GM18951 (cell line): ENCODE measurements around the gene DEDD.

Experiments
- POLR2A ChIP-seq: IDR thresholded peaks from 4 replicates; pipeline ENCODE4 v1.6.1; 2011; ENCODE audit warnings: mild to moderate bottlenecking; ENCODE audit not compliant: insufficient read length, insufficient read depth; ENCODE audit errors: extremely low read depth
- in situ Hi-C: fragments of 300-500 bp; cut with MboI; formaldehyde crosslinking; loops from one replicate; pipeline ENCODE4 v1.12.0; 2022; ENCODE audit warnings: low sequenced_read_pairs, mixed read lengths, inconsistent platforms; ENCODE audit not compliant: unreplicated experiment

DEDD gene

GRCh38 chr1:161159087-161159912 is 26.8 kb upstream of the DEDD start, which contains the start of gene USP21:
TSS of gene USP21 (plus strand) at chr1:161159500. CDS start at chr1:161160641, 1,141 bp downstream.
- peak; percentile 82 for TF ChIP-seq POLR2A
- in situ Hi-C loops = no loop called here

GRCh38 chr1:161158316-161159010 is 26.0 kb upstream of the DEDD start:
- in situ Hi-C loops = no loop called here
- no peak for TF ChIP-seq POLR2A

GRCh38 chr1:161157867-161158266 is 25.4 kb upstream of the DEDD start:
- no peak for TF ChIP-seq POLR2A
- in situ Hi-C loops = no loop called here

- in situ Hi-C loops = no loop called here
- TF ChIP-seq POLR2A = peak; percentile 79
Measured at GRCh38 chr1:161153682-161154337, 21.3 kb upstream of the DEDD start, which contains the start of gene UFC1. TSS of gene UFC1 (plus strand) at chr1:161153978. CDS start at chr1:161153998, 20 bp downstream.

DNA sequence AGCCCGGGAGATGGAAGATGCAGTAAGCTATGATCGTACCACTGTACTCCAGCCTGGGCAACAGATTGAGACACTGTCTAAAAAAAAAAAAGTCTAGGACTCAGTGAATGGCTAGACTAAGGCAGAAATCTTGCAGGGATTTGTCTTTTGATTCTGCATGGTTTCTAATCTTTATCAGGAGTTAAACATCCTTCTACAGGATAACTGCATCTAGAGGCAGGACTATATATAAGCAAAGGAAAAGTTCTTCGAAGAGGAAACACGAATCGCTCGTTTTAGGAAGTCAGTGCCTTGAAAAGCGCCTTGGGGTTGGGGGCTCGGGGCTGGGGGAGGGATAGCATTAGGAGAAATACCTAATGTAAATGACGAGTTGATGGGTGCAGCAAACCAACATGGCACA is 20.7 kb upstream of the DEDD start:
- no peak for TF ChIP-seq POLR2A
- in situ Hi-C loops = no loop called here

- in situ Hi-C loops = no loop called here
- no peak for TF ChIP-seq POLR2A
Measured at GRCh38 chr1:161145832-161146231, 13.4 kb upstream of the DEDD start.

GRCh38 chr1:161140755-161141400 is 8.4 kb upstream of the DEDD start:
- in situ Hi-C loops = no loop called here
- TF ChIP-seq POLR2A = no peak

GRCh38 chr1:161139766-161140165 is 7.3 kb upstream of the DEDD start:
- no peak for TF ChIP-seq POLR2A
- in situ Hi-C loops = no loop called here

DNA sequence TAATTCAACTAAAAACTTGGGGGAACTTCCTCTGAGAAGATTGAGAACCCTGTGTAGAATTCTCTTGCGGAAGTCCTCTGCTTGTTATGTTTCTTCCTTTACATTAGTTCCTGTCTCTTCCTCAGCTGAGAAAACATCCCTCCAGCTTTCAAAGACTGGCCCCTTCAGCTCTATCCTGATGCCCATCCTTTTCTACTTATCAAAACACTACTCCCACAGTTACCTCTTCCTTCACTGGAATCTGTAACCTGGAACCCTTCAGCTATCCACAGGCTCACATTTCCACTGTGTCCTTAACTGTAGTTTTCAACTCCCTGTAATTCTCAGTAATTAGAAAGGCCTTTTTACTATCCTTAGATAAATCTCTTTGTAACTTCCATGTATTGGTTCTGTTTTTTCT is 6.0 kb upstream of the DEDD start:
- in situ Hi-C loops = no loop called here
- TF ChIP-seq POLR2A = no peak

- no peak for TF ChIP-seq POLR2A
- in situ Hi-C loops = no loop called here
Measured at GRCh38 chr1:161137881-161138280, 5.4 kb upstream of the DEDD start.

DNA sequence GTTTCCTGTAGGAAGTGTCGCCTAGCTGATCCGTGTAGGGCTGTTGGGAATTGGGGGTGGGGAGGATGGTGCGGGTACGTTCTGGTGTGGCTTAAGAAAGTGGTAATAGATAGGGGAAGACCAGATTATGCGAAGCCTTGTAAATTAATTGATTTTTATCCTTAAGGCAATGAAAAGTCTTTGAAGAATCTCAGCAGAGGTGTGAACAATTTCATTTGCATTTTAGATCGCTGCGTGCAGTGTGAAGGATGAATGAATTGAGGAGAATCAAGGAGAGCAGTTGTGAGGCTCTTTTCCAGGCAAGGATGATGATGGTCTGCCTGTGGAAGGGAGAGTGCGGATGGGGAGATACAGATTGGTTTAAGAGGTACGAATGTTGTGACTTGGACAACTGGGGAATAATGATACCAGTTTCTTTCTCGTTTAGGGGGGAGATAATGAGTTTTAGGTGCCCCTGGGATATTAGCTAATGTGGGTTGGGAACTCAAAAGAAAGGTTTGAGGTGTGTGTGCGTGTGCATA is 813 bp upstream of the DEDD start:
- no peak for TF ChIP-seq POLR2A
- in situ Hi-C loops = no loop called here

DNA sequence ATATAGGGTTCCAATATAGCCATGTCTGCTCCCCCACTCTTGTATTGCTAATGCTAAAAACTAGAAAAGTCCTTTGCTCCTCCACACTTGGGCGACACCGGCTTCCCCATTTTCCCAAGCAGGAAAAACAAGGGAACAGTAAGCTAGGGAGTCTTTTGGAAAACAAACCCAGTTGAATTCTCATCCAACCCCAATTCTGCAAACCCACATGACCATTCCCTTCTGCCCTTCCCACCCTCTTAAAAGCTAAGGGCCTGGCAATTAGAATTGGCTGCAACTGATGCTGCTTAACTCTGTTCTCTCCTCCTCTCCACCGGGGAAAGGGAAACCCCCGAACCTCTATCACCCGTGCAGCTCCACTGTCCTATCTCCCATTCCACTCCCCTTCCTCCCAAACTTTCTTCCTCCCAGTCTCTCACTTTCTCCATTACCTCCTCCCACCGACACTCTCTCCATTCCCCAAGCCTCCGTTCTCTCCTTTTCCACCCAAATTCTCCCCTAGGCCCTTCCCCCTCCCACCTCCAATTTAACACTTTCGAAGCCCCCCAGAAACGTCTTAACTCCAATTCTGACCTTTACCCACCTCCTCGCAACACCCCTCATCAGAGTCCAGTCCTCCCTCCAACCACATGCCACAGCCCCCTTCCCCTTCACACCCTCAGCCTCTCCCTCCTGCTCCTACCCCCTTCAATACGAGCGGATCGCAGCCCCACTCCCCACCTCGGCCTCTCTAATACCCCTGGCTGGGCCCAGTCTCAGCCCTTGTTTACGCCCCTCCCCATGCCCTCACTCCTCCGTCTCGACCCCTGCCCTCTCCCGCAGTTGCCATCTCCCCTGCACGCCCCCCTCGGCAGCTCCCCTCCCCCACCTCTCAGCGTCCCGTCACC is 701 bp downstream of the DEDD start:
- in situ Hi-C loops = no loop called here
- no peak for TF ChIP-seq POLR2A
